ENCODE data around the gene CNDP1.

- TF ChIP-seq CTCF (IDR thresholded peaks at IDR 0.05; ENCODE audit: borderline replicate concordance, extremely low read depth, low read length, poor library complexity, severe bottlenecking) (no peak), EZH2 (IDR thresholded peaks at IDR 0.05; ENCODE audit: borderline replicate concordance, low read depth, low read length, severe bottlenecking) (no peak)
Measured at GRCh38 chr18:74556126-74556525, 21.8 kb downstream of the CNDP1 start.
